ENCODE measurements around the gene CRYL1.

GRCh38 chr13:20397896-20398295 is 127.8 kb downstream of the CRYL1 start:
- TF ChIP-seq MTA1 (IDR thresholded peaks at IDR 0.05; ENCODE audit: borderline replicate concordance) (no peak), CHD4 (IDR thresholded peaks at IDR 0.05; ENCODE audit: insufficient read depth, insufficient replicate concordance, low read depth, low read length, poor library complexity, severe bottlenecking) (no peak), RBM17 (IDR thresholded peaks at IDR 0.05; ENCODE audit: borderline replicate concordance, low read depth, low read length) (no peak), ELK1 (CRISPR knock-in tag; IDR thresholded peaks at IDR 0.05) (no peak), U2AF1 (optimal IDR thresholded peaks at IDR 0.05; ENCODE audit: low read depth, low read length) (no peak), MCM5 (IDR thresholded peaks at IDR 0.05; ENCODE audit: low read depth) (no peak), BRCA1 (IDR thresholded peaks at IDR 0.05) (no peak), BRCA1 (CRISPR knock-in tag; IDR thresholded peaks at IDR 0.05) (no peak), ZBTB17 (CRISPR knock-in tag; IDR thresholded peaks at IDR 0.05) (no peak), ZBTB11 (CRISPR knock-in tag; IDR thresholded peaks at IDR 0.05) (no peak), SIN3A (IDR thresholded peaks at IDR 0.05; ENCODE audit: borderline replicate concordance in 2 of 2, control insufficient read depth in 1 of 2, low read depth in 2 of 2, low read length in 2 of 2) (no peak), CEBPB (tag; IDR thresholded peaks at IDR 0.05) (no peak), POLR2AphosphoS2 (IDR thresholded peaks at IDR 0.05; ENCODE audit: low read length) (no peak)
- TF ChIP-seq, protein P1, sequence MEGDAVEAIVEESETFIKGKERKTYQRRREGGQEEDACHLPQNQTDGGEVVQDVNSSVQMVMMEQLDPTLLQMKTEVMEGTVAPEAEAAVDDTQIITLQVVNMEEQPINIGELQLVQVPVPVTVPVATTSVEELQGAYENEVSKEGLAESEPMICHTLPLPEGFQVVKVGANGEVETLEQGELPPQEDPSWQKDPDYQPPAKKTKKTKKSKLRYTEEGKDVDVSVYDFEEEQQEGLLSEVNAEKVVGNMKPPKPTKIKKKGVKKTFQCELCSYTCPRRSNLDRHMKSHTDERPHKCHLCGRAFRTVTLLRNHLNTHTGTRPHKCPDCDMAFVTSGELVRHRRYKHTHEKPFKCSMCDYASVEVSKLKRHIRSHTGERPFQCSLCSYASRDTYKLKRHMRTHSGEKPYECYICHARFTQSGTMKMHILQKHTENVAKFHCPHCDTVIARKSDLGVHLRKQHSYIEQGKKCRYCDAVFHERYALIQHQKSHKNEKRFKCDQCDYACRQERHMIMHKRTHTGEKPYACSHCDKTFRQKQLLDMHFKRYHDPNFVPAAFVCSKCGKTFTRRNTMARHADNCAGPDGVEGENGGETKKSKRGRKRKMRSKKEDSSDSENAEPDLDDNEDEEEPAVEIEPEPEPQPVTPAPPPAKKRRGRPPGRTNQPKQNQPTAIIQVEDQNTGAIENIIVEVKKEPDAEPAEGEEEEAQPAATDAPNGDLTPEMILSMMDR (IDR thresholded peaks at IDR 0.05 in 2 of 3, conservative IDR thresholded peaks at IDR 0.05 in 1 of 3; ENCODE audit: insufficient read depth in 2 of 3, low read depth in 1 of 3, low read length in 3 of 3), result no peak
- TF ChIP-seq, protein P2, sequence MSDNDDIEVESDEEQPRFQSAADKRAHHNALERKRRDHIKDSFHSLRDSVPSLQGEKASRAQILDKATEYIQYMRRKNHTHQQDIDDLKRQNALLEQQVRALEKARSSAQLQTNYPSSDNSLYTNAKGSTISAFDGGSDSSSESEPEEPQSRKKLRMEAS (CRISPR knock-in tag; IDR thresholded peaks at IDR 0.05), result no peak

Measured in K562 (cell line).